Endodermal cell (in vitro differentiated cells): ENCODE data around the gene KDM2B. TPM values are rescaled to one million over a fixed set of nuclear protein-coding genes. Genes with fewer than 3 reads are reported as not detected.

Experiments
- DNase-seq: peaks from one replicate; pipeline ENCODE4 v3.0.0-alpha.2; 2017
- H3K27ac ChIP-seq: 2 replicates; pipeline ENCODE4 v1.5.1; 2013; ENCODE audit warnings: mild to moderate bottlenecking, low read depth, low read length, moderate library complexity
- H3K27me3 ChIP-seq: 2 replicates; pipeline ENCODE4 v1.6.1; 2013; ENCODE audit warnings: mild to moderate bottlenecking, low read length, moderate library complexity; ENCODE audit not compliant: insufficient read depth, control insufficient read depth, poor library complexity, severe bottlenecking
- H3K36me3 ChIP-seq: 2 replicates; pipeline ENCODE4 v1.7.0; 2013; ENCODE audit warnings: mild to moderate bottlenecking, low read length, moderate library complexity; ENCODE audit not compliant: control insufficient read depth, insufficient read depth
- H3K4me1 ChIP-seq: one replicate; pipeline ENCODE4 v1.7.0; 2013; ENCODE audit warnings: low read length; ENCODE audit not compliant: control insufficient read depth, insufficient read depth
- H3K4me3 ChIP-seq: 2 replicates; pipeline ENCODE4 v1.5.1; 2013; ENCODE audit warnings: mild to moderate bottlenecking, low read length, moderate library complexity
- H3K9ac ChIP-seq: 2 replicates; pipeline ENCODE4 v1.6.1; 2013; ENCODE audit warnings: mild to moderate bottlenecking, low read length, moderate library complexity; ENCODE audit not compliant: poor library complexity, severe bottlenecking; ENCODE audit errors: extremely low read depth
- H3K9me3 ChIP-seq: 2 replicates; pipeline ENCODE4 v1.6.1; 2013; ENCODE audit warnings: mild to moderate bottlenecking, low read length, moderate library complexity; ENCODE audit not compliant: control insufficient read depth
- H3K27ac Mint-ChIP-seq: 2 replicates; pipeline ENCODE4 v1.8.0; 2020; ENCODE audit warnings: mixed read lengths
- H3K27me3 Mint-ChIP-seq: 2 replicates; pipeline ENCODE4 v1.8.0; 2021; ENCODE audit warnings: mild to moderate bottlenecking, mixed read lengths; ENCODE audit not compliant: insufficient read depth
- H3K36me3 Mint-ChIP-seq: 2 replicates; pipeline ENCODE4 v1.8.0; 2020; ENCODE audit warnings: low read depth, mixed read lengths
- H3K4me1 Mint-ChIP-seq: 2 replicates; pipeline ENCODE4 v1.8.0; 2020; ENCODE audit warnings: mixed read lengths
- H3K4me3 Mint-ChIP-seq: 2 replicates; pipeline ENCODE4 v1.8.0; 2020; ENCODE audit warnings: mild to moderate bottlenecking, moderate library complexity, mixed read lengths
- H3K9me3 Mint-ChIP-seq: 2 replicates; pipeline ENCODE4 v1.8.0; 2020; ENCODE audit warnings: mild to moderate bottlenecking, mixed read lengths
- WGBS, 2 experiments: methylation state at CpG; one replicate each; pipeline versions ENCODE4 v1.1.5 to v1.1.7; 2013; ENCODE audit warnings: missing lambda C conversion rate in 2 of 2, mixed read lengths in 1 of 2; ENCODE audit not compliant: insufficient coverage in 1 of 2, insufficient read length in 1 of 2; 5-methylcytosine and 5-hydroxymethylcytosine counted together
- total RNA-seq, 2 donors: library from RNA; stranded (reverse); fragmentation: NEBNext Ultra II Directional in 1 of 2; extraction: Animal tissue kit (Norgen Biotek cat#: 25700) in 1 of 2; gene quantifications; 2 replicates in 1 of 2; 3 replicates in 1 of 2; pipeline ENCODE4 v1.2.1, GENCODE V29; 2021
- TF ChIP-seq, protein P1 (sequence below): fragments of 200-600 bp; sonication (generic); conservative IDR thresholded peaks from 2 replicates; pipeline ENCODE4 v1.5.0; 2021; ENCODE audit warnings: antibody characterized with exemption, mild to moderate bottlenecking

Gene KDM2B
- total RNA-seq, 2 donors from 2014 or later, result 103 to 125 TPM

- TF ChIP-seq, protein P1, sequence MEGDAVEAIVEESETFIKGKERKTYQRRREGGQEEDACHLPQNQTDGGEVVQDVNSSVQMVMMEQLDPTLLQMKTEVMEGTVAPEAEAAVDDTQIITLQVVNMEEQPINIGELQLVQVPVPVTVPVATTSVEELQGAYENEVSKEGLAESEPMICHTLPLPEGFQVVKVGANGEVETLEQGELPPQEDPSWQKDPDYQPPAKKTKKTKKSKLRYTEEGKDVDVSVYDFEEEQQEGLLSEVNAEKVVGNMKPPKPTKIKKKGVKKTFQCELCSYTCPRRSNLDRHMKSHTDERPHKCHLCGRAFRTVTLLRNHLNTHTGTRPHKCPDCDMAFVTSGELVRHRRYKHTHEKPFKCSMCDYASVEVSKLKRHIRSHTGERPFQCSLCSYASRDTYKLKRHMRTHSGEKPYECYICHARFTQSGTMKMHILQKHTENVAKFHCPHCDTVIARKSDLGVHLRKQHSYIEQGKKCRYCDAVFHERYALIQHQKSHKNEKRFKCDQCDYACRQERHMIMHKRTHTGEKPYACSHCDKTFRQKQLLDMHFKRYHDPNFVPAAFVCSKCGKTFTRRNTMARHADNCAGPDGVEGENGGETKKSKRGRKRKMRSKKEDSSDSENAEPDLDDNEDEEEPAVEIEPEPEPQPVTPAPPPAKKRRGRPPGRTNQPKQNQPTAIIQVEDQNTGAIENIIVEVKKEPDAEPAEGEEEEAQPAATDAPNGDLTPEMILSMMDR, result no peak
- no peak for DNase-seq
- H3K9ac ChIP-seq, result no peak overlapping the region
- peaks cover 14% of the 10 kb centered on the region for H3K9me3 ChIP-seq
- Mint-ChIP-seq H3K27ac (peak overlapping the region; percentile 26), H3K9me3 (peaks cover 11% of the 10 kb centered on the region), H3K36me3 (peaks cover 72% of the 10 kb centered on the region), H3K4me3 (no peak overlapping the region), H3K4me1 (peaks cover 10% of the 10 kb centered on the region), H3K27me3 (no peaks in the 10 kb centered on the region)
- no peak overlapping the region for H3K4me3 ChIP-seq
- no peaks in the 10 kb centered on the region for H3K27me3 ChIP-seq
- H3K4me1 ChIP-seq, result peaks cover 7% of the 10 kb centered on the region
- WGBS, 2 experiments, result 95 to 97% methylated on average over 13 of the region's 13 CpGs
- H3K36me3 ChIP-seq, result peaks cover 37% of the 10 kb centered on the region
- no peak overlapping the region for H3K27ac ChIP-seq
Observed at GRCh38 chr12:121520119-121520518, 60.7 kb downstream of the KDM2B start.

- Histone ChIP-seq H3K4me3 (no peak overlapping the region), H3K36me3 (peaks cover 37% of the 10 kb centered on the region), H3K9me3 (peaks cover 14% of the 10 kb centered on the region), H3K27me3 (no peaks in the 10 kb centered on the region), H3K4me1 (peaks cover 7% of the 10 kb centered on the region), H3K27ac (no peak overlapping the region), H3K9ac (no peak overlapping the region)
- TF ChIP-seq, protein P1, result no peak
- DNase-seq, result no peak
- peaks cover 69% of the 10 kb centered on the region for H3K36me3 Mint-ChIP-seq
- H3K4me1 Mint-ChIP-seq, result peaks cover 10% of the 10 kb centered on the region
- H3K9me3 Mint-ChIP-seq, result peaks cover 11% of the 10 kb centered on the region
- H3K27ac Mint-ChIP-seq, result no peak overlapping the region
- no peaks in the 10 kb centered on the region for H3K27me3 Mint-ChIP-seq
- no peak overlapping the region for H3K4me3 Mint-ChIP-seq
Observed at GRCh38 chr12:121519227-121519626, 61.6 kb downstream of the KDM2B start.

- Histone ChIP-seq H3K4me1 (peaks cover 7% of the 10 kb centered on the region), H3K27ac (peak overlapping the region; percentile 19), H3K9me3 (peaks cover 14% of the 10 kb centered on the region), H3K27me3 (no peaks in the 10 kb centered on the region), H3K4me3 (no peak overlapping the region), H3K36me3 (peaks cover 37% of the 10 kb centered on the region), H3K9ac (no peak overlapping the region)
- TF ChIP-seq, protein P1, result no peak
- Mint-ChIP-seq H3K36me3 (peaks cover 70% of the 10 kb centered on the region), H3K9me3 (peaks cover 13% of the 10 kb centered on the region), H3K27me3 (no peaks in the 10 kb centered on the region), H3K27ac (no peak overlapping the region), H3K4me3 (no peak overlapping the region), H3K4me1 (peaks cover 14% of the 10 kb centered on the region)
- 90 to 95% methylated on average over 7 to 10 of the region's 10 CpGs for WGBS, 2 experiments
- DNase-seq, result no peak
Observed at GRCh38 chr12:121518656-121519055, 62.2 kb downstream of the KDM2B start.
